Body of pancreas (tissue), 4 donors: Measurements from ENCODE around the gene MST1. TPM values are rescaled to one million over a fixed set of nuclear protein-coding genes. Genes with fewer than 3 reads are reported as not detected.

Source experiments
- ATAC-seq: fragments of 150-250 bp; one replicate; pipeline ENCODE4 v1.9.1; 2016
- DNase-seq, 4 donors: peaks; one replicate each; pipeline ENCODE4 v3.0.0-alpha.2; 2019
- H3K27ac ChIP-seq, 4 donors: fragments of 200-600 bp; sonication (generic); 1 replicate in 3 of 4; 2 replicates in 1 of 4; pipeline versions ENCODE4 v1.5.1 to v1.6.1; 2016 to 2019; ENCODE audit warnings: mild to moderate bottlenecking in 1 of 4, mixed read lengths in 1 of 4, moderate library complexity in 1 of 4
- H3K27me3 ChIP-seq, 2 donors: fragments of 200-600 bp; sonication (generic); one replicate each; pipeline ENCODE4 v1.6.0; 2016; ENCODE audit warnings: mild to moderate bottlenecking in 1 of 2
- H3K36me3 ChIP-seq, 2 donors: fragments of 200-600 bp; sonication (generic); replicated peaks in 1 of 2; 2 replicates each; pipeline ENCODE4 v1.5.1; 2016; ENCODE audit warnings: low read depth in 2 of 2; ENCODE audit not compliant: insufficient read depth in 1 of 2
- H3K4me1 ChIP-seq: fragments of 200-600 bp; sonication (generic); one replicate; pipeline ENCODE4 v1.6.0; 2016
- H3K4me3 ChIP-seq, 2 donors: fragments of 200-600 bp; sonication (generic); 1 replicate in 1 of 2; 2 replicates in 1 of 2; pipeline ENCODE4 v1.5.1; 2016 to 2019
- H3K9me3 ChIP-seq, 3 donors: fragments of 200-600 bp; sonication (generic); 1 replicate in 2 of 3; 2 replicates in 1 of 3; pipeline ENCODE4 v1.5.1; 2016
- POLR2A ChIP-seq, 3 donors: fragments of 450-650 bp; IDR thresholded peaks; one replicate each; pipeline ENCODE4 v1.6.1; 2016; ENCODE audit warnings: antibody characterized with exemption in 3 of 3, mild to moderate bottlenecking in 2 of 3
- WGBS, 2 donors: methylation state at CpG; one replicate each; pipeline ENCODE4 v1.1.5; 2017; 5-methylcytosine and 5-hydroxymethylcytosine counted together
- intact Hi-C: fragments of 100-400 bp; cut with DNase I; formaldehyde crosslinking; loops from one replicate; pipeline ENCODE4 v1.15.1; 2023
- small RNA-seq: library from RNA; depleted of rRNA; stranded (forward); fragments of <200 nt; gene quantifications from one replicate; pipeline ENCODE3, GENCODE V24; 2016
- total RNA-seq, 2 donors: library from RNA; depleted of rRNA; stranded (reverse); fragments of >200 nt; gene quantifications; one replicate each; pipeline ENCODE4 v1.1.0, GENCODE V29; 2016
- TF ChIP-seq, protein P1 (sequence below), 7 experiments: fragments of 450-650 bp in 4 of 7; fragments of 200-600 bp in 3 of 7; sonication (generic) in 3 of 7; IDR thresholded peaks; one replicate each; pipeline ENCODE4 v1.5.1; 2016 to 2019; ENCODE audit warnings: antibody characterized with exemption in 7 of 7

The MST1 gene
- total RNA-seq, 2 donors from 2014 or later = 16.9 to 80.4 TPM

DNA sequence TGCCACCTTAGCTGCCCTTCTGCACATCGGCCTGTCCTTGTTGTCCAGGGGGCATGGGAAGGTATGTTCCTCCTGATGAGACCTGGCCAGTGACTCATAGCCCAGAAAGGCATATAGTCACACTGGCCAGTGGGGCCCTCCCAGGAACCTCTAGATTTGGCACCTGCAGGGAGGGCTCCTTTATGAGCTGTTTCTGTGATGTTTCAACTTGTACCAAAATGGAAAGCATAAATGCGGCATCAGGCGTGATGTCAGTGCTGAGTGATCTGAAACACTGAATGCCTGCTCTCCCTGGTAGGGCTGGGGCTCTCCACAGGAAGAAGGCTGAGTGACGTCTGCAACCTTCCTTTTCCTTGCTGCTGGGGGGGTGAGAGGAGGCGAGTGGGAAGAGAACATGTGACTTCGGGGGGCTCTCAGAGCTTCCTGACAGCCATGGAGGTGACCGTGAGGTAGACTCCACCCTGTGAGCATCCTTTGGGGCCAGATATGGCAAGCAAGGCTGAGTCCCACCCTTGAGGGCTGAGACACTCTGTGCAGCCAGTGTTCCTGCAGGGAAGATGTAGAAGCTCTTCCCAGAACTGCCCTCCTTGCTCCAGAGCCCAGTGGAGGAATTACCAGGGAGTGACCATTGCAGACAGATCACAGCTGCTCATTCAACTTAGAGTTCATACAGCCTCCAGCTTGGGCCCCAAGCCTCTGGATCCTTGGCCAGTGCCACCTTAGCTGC, 52.2 kb downstream of the MST1 start:
- TF ChIP-seq, protein P1, sequence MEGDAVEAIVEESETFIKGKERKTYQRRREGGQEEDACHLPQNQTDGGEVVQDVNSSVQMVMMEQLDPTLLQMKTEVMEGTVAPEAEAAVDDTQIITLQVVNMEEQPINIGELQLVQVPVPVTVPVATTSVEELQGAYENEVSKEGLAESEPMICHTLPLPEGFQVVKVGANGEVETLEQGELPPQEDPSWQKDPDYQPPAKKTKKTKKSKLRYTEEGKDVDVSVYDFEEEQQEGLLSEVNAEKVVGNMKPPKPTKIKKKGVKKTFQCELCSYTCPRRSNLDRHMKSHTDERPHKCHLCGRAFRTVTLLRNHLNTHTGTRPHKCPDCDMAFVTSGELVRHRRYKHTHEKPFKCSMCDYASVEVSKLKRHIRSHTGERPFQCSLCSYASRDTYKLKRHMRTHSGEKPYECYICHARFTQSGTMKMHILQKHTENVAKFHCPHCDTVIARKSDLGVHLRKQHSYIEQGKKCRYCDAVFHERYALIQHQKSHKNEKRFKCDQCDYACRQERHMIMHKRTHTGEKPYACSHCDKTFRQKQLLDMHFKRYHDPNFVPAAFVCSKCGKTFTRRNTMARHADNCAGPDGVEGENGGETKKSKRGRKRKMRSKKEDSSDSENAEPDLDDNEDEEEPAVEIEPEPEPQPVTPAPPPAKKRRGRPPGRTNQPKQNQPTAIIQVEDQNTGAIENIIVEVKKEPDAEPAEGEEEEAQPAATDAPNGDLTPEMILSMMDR (IDR thresholded peaks at IDR 0.05) = no peak
- no peak for TF ChIP-seq POLR2A (IDR thresholded peaks at IDR 0.05)
- Histone ChIP-seq H3K36me3 (no peaks in the 10 kb centered on the region), H3K4me1 (no peaks in the 10 kb centered on the region)

DNA sequence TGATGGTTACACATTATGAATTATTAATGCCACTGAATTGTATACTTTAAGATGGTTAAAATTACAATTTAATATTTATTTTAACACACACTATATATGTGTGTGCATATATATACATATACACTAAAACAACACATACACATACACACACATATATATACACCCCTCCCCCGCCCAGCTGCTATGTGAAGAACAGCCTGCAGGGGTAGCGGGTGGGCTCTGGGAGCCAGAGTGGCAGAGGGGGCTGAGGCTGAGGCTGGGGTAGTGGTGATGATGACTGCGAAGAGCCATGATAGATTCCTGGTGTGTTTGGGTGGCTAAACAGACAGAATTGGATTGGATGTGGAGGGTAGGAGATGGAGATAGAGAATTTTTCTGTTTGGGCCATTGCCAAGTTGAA, 54.5 kb downstream of the MST1 start:
- DNase-seq = no peak
- TF ChIP-seq, protein P1 (IDR thresholded peaks at IDR 0.05) = no peak
- TF ChIP-seq POLR2A (IDR thresholded peaks at IDR 0.05) = no peak
- 70 to 81% methylated on average over 3 of the region's 3 CpGs for WGBS, 2 donors
- Histone ChIP-seq H3K4me1 (no peaks in the 10 kb centered on the region), H3K4me3 (no peak overlapping the region), H3K9me3 (no peaks in the 10 kb centered on the region), H3K27me3 (no peaks in the 10 kb centered on the region), H3K27ac (no peak overlapping the region), H3K36me3 (no peaks in the 10 kb centered on the region)
- intact Hi-C loops = no loop called here
- ATAC-seq = no peak

More for the DNA sequence above, 52.2 kb downstream of the MST1 start:
- no peak for DNase-seq
- Histone ChIP-seq H3K27me3 (no peaks in the 10 kb centered on the region), H3K27ac (no peak overlapping the region), H3K9me3 (no peaks in the 10 kb centered on the region), H3K4me3 (no peak overlapping the region)
- ATAC-seq = no peak
- intact Hi-C loops = no loop called here
- 54 to 63% methylated on average over 6 to 7 of the region's 7 CpGs for WGBS, 2 donors

Small RNA genes lying within 50 kb of the gene (small RNA-seq; reads per million reads assigned to genes)
- gene AMIGO3 = not detected

Other genes with a start within 250 kb of the MST1 start
- gene DAG1, start 219.2 kb downstream of the MST1 start, total RNA-seq = 10 to 100 TPM; 46.8 to 57.9 TPM
- gene BSN, start 135.0 kb downstream of the MST1 start, total RNA-seq = 1 to 10 TPM; 1.3 to 6.6 TPM
- 10 to 100 TPM; 58.7 to 67.7 TPM for gene APEH, start 15.1 kb downstream of the MST1 start, total RNA-seq
- 10 to 100 TPM; 18.4 to 28.7 TPM for gene RNF123, start 83 bp upstream of the MST1 start, total RNA-seq
- 1 to 10 TPM; 2.0 to 2.1 TPM for gene AMIGO3, start 30.2 kb upstream of the MST1 start, total RNA-seq
- 10 to 100 TPM; 36.3 to 43.8 TPM for gene GMPPB, start 34.5 kb upstream of the MST1 start, total RNA-seq
- 10 to 100 TPM; 19.8 to 27.5 TPM for gene IP6K1, start 97.1 kb upstream of the MST1 start, total RNA-seq
- gene CDHR4, start 110.4 kb upstream of the MST1 start, total RNA-seq = under 1 TPM in 1 of 2 donors, not detected in 1; 0.26 TPM
- gene INKA1, start 113.8 kb upstream of the MST1 start, total RNA-seq = 1 to 10 TPM in 1 of 2 donors, not detected in 1; 2.6 TPM
- 10 to 100 TPM; 39.2 to 86.4 TPM for gene UBA7, start 124.5 kb upstream of the MST1 start, total RNA-seq
- gene TRAIP, start 167.1 kb upstream of the MST1 start, total RNA-seq = 1 to 10 TPM; 1.8 to 3.6 TPM
- not detected for gene CAMKV, start 180.4 kb upstream of the MST1 start, total RNA-seq
- 10 to 100 TPM; 10.4 to 12.2 TPM for gene MST1R, start 214.4 kb upstream of the MST1 start, total RNA-seq
- gene MON1A, start 240.3 kb upstream of the MST1 start, total RNA-seq = 10 to 100 TPM in 1 of 2 donors, 1 to 10 TPM in 1; 4.9 to 13.5 TPM